NCI-H2196 treated with DMSO at 0.1 percent for 48 hours (cell line): Measurements from ENCODE around the gene MTTP.
"Not testable (repeated sequence)": the region's sequence is repeated elsewhere in the genome, so short reads cannot be mapped to it uniquely, and the experiment has no call there.

Experiments used
- DNase-seq: peaks from one replicate; lab custom pipeline; 2025; ENCODE audit not compliant: unreplicated experiment; lab: John Stamatoyannopoulos, UW

Gene MTTP

DNA sequence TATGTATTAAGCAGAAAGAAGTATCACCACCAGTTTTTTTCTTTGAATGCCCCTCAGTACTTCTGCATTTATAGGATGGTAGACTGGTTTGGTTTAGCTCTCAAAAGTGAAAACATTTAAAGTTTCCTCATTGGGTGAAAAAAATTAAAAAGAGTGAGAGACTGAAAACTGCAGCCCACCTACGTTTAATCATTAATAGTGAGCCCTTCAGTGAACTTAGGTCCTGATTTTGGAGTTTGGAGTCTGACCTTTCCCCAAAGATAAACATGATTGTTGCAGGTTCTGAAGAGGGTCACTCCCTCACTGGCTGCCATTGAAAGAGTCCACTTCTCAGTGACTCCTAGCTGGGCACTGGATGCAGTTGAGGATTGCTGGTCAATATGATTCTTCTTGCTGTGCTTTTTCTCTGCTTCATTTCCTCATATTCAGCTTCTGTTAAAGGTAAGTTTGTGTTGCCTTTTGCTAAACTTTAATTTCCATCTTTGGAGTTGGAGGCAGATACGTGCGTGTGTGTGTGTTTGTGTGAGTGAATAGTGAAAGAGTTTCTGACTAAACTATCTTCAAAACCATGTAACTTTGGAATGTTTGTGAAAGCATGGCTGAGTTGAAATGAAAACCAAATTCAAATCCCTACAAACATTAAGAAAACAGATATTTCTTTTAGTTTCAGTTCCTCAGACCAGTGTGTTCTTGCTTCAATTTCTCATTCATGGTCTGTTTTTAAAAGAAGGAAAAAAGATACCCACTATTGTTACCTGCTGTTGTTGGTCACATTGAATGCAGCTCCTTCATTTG is at the start of gene MTTP:
Gene MTTP (plus strand): TSS at position 295 of the 795 bp plus-strand sequence. CDS start 86 bp downstream, at position 381.
- no peak for DNase-seq

- DNase-seq = no peak
Measured at GRCh38 chr4:99529228-99529627, 45.4 kb upstream of the MTTP start.

DNA sequence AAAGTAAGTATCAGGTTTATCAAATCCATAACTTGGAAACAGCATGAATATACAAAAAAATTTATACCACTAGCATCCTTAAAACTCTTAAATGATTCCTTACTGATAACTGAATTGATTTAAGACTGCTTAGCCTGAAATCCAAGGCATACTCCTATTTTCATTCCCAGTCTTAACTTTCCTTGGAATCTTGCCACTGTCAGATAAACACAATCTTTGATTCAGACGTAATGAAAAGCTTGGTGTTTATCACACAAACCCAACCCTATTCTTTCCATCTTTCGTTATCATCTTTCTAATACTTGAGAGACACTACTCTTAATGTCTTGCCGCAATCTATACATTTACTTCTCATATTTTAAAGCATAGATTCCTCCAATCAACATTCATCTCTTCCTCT is 44.7 kb upstream of the MTTP start:
- DNase-seq = no peak

GRCh38 chr4:99534699-99535098 is 39.9 kb upstream of the MTTP start:
- not testable (repeated sequence) for DNase-seq

GRCh38 chr4:99536271-99536670 is 38.4 kb upstream of the MTTP start:
- DNase-seq = no peak

DNA sequence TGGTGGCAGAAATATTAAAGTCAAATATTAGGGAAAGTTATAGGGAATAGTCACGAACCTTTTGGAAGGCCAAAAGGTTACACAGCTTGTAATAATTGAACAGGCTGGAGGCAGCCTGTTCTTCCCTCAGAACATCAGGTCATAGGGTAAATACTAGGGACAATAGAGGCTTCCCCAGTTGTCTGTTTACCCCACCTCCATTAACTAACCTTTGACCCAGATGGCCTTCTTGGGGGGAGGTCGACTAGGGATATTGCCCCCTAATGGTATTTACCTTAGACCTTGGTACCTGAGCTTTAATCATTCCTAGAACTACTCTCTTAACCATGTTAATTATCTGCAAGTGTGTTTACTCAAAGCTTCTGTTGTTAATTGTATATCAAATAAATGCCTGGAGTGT is 37.8 kb upstream of the MTTP start:
- no peak for DNase-seq

DNA sequence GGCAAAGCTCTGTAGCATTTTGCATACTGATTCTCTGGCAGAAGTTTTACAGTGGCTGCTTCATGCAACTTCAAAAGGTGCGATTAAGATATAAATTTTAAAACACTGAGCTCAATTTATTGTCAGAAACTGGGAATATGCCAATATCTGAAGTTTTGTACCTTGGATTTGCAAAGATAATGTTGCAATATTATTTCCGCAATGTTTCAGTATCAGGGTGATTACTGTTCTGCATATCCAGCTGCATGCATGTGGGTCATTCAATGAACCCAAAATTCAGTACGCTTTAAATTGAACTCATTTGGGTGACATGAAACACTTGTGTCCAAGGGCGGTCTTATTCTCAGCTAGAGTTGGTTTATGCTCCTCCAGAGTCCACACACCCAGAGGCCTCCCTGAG is 37.0 kb upstream of the MTTP start:
- no peak for DNase-seq

GRCh38 chr4:99540277-99540939 is 34.2 kb upstream of the MTTP start:
- no peak for DNase-seq

- no peak for DNase-seq
Measured at GRCh38 chr4:99552872-99553271, 21.8 kb upstream of the MTTP start.

DNA sequence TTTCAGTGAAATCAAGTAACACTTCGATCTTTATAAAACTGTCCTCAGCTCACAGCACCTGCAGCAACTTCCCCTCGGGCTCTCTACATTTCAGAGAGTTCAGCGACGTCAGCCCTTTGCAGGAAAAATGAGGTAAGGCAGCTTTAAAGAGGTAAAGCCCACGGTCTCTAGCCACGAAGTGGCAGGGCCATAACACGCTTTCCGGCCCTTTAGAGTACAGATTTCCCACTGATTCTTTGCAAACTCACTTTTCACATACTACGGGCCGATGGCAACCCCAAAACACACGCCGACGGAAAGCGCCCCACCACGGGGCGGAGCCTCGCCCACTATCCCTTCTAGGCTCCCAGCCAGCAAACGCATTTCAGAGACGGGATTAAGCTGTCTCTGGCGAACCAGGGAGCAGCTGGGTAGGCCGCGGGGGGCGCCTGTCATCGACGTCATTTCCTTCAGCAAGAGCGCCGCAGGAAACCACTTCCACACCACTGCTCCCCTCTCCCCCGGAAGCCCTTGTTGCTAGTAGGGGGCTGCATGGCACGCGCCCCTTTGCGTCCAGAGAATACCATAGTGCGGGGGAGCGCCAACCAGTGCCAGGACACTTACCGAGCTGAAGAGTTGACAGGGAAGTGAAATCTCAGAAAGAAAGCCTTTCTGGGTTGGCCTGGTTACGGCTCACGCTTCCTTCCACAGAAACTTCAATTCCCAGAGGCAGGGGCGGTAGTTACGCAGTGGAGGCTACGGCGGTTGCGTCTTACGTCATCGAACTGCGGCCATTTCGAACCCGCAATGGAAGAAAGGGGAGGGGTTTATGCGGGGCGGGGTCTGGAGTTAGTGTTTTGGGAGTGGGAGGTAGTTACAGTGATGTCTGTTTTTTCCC is 11.1 kb upstream of the MTTP start, which contains the start of gene TRMT10A:
Gene TRMT10A (minus strand): TSS at position 730 of the 877 bp plus-strand sequence. CDS start 4,701 bp downstream, outside the sequence.
- DNase-seq = peak; percentile 76

- DNase-seq = peak; percentile 11
Measured at GRCh38 chr4:99564921-99565320, 9.7 kb upstream of the MTTP start.

DNA sequence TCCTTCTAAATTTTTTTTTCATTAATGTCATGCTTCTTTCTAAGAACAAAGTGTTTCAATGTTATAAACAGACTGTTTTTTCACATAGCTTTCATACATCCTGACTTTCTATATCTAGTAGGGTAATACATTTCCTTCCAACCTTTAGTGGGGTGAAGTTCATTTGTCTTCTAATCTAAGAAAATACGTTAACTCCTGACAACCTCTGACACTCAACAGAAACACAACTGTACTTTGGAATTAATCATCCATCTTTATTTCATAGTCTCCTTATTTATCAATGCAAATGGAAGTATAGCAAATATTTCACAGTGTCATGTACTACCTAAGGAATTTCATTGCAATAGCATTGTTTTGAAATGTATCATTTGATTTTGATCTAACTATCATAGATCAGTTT is 2.7 kb upstream of the MTTP start:
- DNase-seq = no peak

- no peak for DNase-seq
Measured at GRCh38 chr4:99572527-99573240, 1.9 kb upstream of the MTTP start.

- no peak for DNase-seq
Measured at GRCh38 chr4:99573735-99574368, 772 bp upstream of the MTTP start.

- DNase-seq = no peak
Measured at GRCh38 chr4:99578714-99579113, 4.1 kb downstream of the MTTP start.

GRCh38 chr4:99585516-99585915 is 10.9 kb downstream of the MTTP start:
- no peak for DNase-seq

DNA sequence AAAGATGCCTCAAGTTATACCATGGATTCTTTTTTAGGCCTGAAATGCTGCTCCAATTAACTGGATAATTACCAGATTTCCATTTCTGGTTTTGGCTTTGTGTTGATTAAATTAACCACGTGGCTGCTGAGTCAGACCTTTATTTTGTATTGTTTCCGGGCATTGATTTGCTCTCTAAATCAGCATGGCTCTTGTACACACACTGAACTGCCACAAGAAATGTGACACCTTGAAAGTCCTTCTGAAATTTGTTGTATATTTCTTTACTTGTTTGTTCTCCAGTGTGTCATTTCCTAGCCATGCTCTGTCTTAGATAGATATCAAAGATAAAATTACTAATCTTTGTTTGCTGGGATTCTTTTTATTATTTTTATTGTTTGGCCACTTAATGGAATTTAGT is 11.7 kb downstream of the MTTP start:
- no peak for DNase-seq

- DNase-seq = no peak
Measured at GRCh38 chr4:99586797-99587196, 12.2 kb downstream of the MTTP start.

GRCh38 chr4:99587309-99587708 is 12.7 kb downstream of the MTTP start:
- no peak for DNase-seq

- DNase-seq = no peak
Measured at GRCh38 chr4:99587803-99588202, 13.2 kb downstream of the MTTP start.
